ENCODE data around the gene ARHGDIG. TPM values are rescaled to one million over a fixed set of nuclear protein-coding genes. Genes with fewer than 3 reads are reported as not detected.

ARHGDIG gene
- total RNA-seq, 1 experiment from 2014 or later, result 5.9 TPM

GRCh38 chr16:303760-304505, 23.5 kb downstream of the ARHGDIG start:
- Histone ChIP-seq H4K8ac (replicated peaks; ENCODE audit: insufficient read length, low read depth, low read length) (no peak overlapping the region), H2BK120ac (ENCODE audit: low read depth, low read length, poor library complexity, severe bottlenecking) (no peak overlapping the region), H3K4me2 (ENCODE audit: insufficient read depth, insufficient read length, low read length) (no peak overlapping the region), H3K79me1 (ENCODE audit: insufficient read depth, low read depth, low read length, poor library complexity, severe bottlenecking) (no peaks in the 10 kb centered on the region), H3K27ac (ENCODE audit: insufficient read length, low read depth, low read length) (no peak overlapping the region), H2BK5ac (ENCODE audit: insufficient read length, low read length) (no peak overlapping the region), H4K91ac (ENCODE audit: insufficient read length, low read depth, low read length) (no peak overlapping the region), H2AFZ (ENCODE audit: low read length) (no peak overlapping the region), H3K56ac (ENCODE audit: insufficient read length, low read depth, low read length) (no peak overlapping the region), H2BK15ac (ENCODE audit: low read depth, low read length) (no peak overlapping the region), H3K18ac (ENCODE audit: insufficient read length, low read depth, low read length) (no peak overlapping the region), H3K4me1 (ENCODE audit: insufficient read depth, low read length) (no peaks in the 10 kb centered on the region), H3K9ac (ENCODE audit: extremely low read depth, insufficient read length, low read length) (no peak overlapping the region), H3K27me3 (ENCODE audit: insufficient read depth, low read length) (no peaks in the 10 kb centered on the region), H2BK20ac (ENCODE audit: low read depth, low read length, poor library complexity, severe bottlenecking) (no peak overlapping the region), H3K4ac (ENCODE audit: low read depth, low read length) (no peak overlapping the region), H3K23me2 (ENCODE audit: insufficient read length, low read depth, low read length, poor library complexity, severe bottlenecking) (no peaks in the 10 kb centered on the region), H3K14ac (ENCODE audit: insufficient read depth, low read length) (no peak overlapping the region), H3K23ac (ENCODE audit: insufficient read length, low read depth, low read length) (no peak overlapping the region), H4K20me1 (ENCODE audit: control insufficient read depth, insufficient read depth, insufficient read length) (no peaks in the 10 kb centered on the region), H2AK5ac (ENCODE audit: insufficient read length, low read length) (no peak overlapping the region), H3K9me3 (ENCODE audit: control insufficient read depth, low read depth, low read length) (no peaks in the 10 kb centered on the region), H3T11ph (ENCODE audit: low read length) (no peak overlapping the region), H3K79me2 (ENCODE audit: insufficient read depth, low read length) (no peaks in the 10 kb centered on the region), H2BK12ac (ENCODE audit: insufficient read length, low read depth, low read length) (no peak overlapping the region), H4K5ac (ENCODE audit: insufficient read length, low read depth, low read length) (no peak overlapping the region)
- TF ChIP-seq CTCF (conservative IDR thresholded peaks at IDR 0.05), result peak; percentile 36; the same call in 2 of the 3 replicates
- no CpG with 5 or more reads among the region's 43 CpGs for WGBS (ENCODE audit: extremely low coverage, insufficient read length, low lambda C conversion rate)
- no peak for DNase-seq
- Mint-ChIP-seq H3K27ac (peak overlapping the region in 1 of 3 experiments; percentile 82; a peak in 5 of 7 replicates), H3K36me3 (ENCODE audit: insufficient read depth in 1 of 3, low read depth in 3 of 3) (peaks cover 10 to 51% (median 44%) of the 10 kb centered on the region in 3 experiments; a peak in 6 of 7 replicates), H3K27me3 (ENCODE audit: low read depth) (no peaks in the 10 kb centered on the region), H3K4me1 (no peaks in the 10 kb centered on the region), H3K9me3 (no peaks in the 10 kb centered on the region), H3K4me3 (no peak overlapping the region)

Data from H9 (cell line).